GM19452 (cell line): ENCODE measurements around the gene TPGS1.
A peak's percentile ranks its signal among the peaks of the same experiment; 100 is the strongest.

Experiments used
- ATAC-seq: cut with Tn5 transposase; IDR thresholded peaks from one replicate; pipeline ENCODE4 v1.9.1; 2021; ENCODE audit not compliant: unreplicated experiment

The TPGS1 gene

DNA sequence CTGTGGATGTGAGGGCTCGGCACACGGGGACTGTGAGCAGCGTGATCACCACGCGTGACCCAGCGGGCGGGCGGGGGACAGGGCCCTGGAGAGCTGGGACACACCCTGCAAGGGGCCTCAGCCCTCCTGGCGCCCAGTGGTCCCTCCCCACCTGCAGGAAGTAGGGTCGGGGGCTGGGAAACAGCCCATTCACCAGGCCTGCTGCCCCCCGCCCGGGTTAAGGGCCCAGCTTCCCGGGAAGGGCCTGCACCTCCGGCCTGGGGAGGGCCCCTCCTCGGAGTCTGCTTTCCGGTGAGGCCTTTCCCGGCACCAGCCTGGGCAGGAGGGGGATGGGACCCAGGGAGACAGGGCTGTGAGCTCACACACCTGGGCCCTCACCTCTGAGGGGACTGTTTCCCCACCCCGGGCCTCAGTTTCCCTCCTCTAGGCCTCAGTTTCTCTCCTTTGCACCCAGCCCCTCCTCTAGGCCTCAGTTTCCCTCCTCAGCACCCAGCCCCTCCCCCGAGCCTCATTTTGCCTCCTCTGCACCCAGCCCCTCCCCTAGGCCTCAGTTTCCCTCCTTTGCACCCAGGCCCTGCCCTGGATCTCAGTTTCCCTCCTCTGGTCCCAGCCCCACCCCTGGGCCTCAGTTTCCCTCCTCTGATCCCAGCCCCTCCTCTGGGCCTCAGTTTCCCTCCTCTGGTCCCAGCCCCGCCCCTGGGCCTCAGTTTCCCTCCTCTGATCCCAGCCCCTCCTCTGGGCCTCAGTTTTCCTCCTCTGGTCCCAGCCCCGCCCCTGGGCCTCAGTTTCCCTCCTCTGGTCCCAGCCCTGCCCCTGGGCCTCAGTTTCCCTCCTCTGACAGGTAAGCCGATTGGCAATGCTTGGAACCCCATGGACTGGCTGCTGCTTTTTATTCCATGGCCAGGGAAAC lies 12.9 kb upstream of the TPGS1 start:
- no peak for ATAC-seq

DNA sequence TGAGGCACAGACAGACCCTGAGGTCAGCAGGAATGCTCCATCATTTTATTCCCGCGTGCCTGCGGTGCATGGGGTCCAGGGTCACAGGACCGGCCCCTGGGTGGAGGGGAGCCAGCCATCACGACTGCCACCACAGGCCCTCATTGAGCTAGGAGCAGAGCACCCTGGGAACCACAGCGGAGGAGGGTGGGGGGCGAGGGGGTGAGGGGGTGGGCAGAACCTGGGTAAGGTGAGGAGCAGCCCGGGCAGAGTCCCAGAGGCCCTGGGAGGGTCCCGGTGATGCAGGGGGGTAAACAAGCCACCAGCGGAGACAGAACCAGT lies 12.3 kb upstream of the TPGS1 start:
- ATAC-seq, result no peak

DNA sequence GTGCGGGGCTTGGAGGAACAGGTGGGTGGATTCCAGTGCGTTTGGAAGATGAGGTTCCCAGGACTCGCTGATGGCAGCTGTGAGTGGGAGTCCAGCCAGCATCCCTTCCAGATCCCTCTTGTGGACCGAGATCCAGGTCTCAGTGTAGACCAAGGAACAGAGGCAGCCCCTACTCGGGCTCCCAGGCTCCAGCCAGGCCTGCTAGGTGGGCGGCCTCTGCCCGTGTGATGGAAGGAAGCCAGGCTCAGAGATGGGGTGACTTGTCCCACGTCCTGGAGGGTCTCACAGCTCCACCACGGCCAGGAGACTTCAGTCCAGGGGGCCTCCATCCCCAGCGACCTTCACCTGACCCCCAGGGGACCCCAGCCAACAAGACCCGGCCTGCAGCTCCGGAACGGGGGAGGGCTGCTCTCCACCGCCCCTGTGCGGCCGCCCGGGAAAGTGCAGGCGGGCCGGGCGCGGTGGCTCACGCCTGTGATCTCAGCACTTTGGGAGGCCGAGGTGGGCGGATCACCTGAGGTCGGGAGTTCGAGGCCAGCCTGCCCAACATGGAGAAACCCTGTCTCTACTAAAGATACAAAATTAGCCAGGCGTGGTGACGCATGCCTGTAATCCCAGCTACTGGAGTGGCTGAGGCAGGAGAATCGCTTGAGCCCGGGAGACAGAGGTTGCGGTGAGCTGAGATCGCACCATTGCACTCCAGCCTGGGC lies 11.7 kb upstream of the TPGS1 start:
- ATAC-seq, result no peak

DNA sequence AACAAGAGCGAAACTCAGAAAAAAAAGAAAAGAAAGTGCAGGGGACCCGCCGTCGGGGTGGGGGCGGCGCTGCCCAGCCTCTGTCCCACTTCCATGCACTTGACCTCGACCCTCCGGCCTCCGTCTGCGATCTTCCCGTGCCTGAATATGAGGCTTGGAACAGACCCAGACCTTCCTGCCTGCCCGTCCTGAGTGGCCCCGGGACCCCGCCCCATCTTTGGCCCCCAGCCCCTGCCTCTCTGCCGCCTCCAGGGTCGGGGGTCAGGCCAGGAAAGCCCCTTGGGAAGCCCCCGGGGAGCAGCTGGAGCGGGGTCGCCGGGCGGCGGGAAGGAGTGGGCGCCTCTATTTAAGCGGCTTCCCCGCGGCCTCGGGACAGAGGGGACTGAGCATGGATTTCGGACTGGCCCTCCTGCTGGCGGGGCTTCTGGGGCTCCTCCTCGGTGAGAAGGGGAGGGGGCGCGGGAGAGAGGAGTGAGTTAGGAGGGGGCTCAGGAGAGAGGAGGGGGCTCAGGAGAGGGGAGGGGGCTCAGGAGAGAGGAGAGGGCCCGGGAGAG lies 11.1 kb upstream of the TPGS1 start, which contains the start of gene MADCAM1:
MADCAM1 (plus strand) TSS at position 375 of the 554 bp plus-strand sequence; CDS start at position 389, 14 bp downstream.
- ATAC-seq, result no peak

DNA sequence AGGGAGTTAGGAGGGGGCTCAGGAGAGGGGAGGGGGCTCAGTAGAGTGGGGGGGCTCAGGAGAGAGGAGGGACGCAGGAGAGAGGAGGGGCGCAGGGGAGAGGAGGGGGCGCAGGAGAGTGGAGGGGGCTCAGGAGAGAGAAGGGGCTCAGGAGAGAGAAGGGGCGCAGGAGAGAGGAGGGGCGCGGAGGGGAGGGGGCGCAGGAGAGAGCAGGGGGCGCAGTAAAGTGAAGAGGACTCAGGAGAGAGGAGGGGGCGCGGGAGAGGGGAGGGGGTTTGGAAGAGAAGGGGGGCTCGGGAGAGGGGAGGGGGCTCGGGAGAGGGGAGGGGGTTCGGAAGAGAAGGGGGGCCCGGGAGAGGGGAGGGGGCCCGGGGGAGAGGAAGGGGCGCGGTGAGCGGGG lies 10.3 kb upstream of the TPGS1 start:
- no peak for ATAC-seq

DNA sequence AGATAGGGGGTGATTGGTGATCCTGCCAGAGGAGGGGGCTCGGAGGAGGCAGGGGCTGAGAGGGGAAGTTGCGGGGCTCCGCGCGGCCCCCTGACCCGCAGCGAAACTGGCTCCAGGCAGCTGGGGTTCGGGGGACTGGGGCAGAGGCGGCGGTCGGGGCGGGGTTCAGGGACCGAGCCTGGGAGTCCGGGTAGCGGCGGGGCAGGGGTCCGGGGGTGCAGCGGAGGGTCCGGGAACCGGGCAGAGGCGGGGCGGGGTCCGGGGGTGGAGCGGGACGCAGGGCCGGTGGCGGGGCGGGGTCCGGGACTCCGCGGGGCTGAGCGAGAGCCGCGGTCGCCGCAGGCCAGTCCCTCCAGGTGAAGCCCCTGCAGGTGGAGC lies 9.8 kb upstream of the TPGS1 start:
- ATAC-seq, result no peak

DNA sequence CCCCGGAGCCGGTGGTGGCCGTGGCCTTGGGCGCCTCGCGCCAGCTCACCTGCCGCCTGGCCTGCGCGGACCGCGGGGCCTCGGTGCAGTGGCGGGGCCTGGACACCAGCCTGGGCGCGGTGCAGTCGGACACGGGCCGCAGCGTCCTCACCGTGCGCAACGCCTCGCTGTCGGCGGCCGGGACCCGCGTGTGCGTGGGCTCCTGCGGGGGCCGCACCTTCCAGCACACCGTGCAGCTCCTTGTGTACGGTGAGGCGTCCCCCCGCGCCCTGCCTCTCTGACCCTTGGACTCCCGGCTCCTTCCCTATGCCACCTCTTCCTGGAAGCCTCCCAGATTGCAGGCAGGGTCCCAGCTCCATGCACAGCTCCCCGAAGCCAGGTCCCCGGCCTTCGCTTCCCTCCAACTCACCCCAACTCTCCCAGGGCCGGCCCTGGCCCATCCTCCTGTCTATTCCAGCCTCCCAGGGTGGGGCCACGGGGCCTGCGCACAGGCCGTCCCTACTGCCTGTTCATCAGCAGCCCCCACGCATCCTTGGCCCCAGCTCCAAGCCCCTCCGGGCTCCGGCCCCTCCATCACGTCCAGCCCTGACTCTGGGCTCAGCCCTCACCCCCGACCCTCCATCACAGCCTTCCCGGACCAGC lies 9.3 kb upstream of the TPGS1 start:
- ATAC-seq, result no peak

DNA sequence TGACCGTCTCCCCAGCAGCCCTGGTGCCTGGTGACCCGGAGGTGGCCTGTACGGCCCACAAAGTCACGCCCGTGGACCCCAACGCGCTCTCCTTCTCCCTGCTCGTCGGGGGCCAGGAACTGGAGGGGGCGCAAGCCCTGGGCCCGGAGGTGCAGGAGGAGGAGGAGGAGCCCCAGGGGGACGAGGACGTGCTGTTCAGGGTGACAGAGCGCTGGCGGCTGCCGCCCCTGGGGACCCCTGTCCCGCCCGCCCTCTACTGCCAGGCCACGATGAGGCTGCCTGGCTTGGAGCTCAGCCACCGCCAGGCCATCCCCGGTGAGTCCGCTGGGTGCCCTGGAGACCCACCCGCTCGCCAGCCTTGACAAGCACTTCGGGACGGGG lies 8.8 kb upstream of the TPGS1 start:
- ATAC-seq, result no peak

DNA sequence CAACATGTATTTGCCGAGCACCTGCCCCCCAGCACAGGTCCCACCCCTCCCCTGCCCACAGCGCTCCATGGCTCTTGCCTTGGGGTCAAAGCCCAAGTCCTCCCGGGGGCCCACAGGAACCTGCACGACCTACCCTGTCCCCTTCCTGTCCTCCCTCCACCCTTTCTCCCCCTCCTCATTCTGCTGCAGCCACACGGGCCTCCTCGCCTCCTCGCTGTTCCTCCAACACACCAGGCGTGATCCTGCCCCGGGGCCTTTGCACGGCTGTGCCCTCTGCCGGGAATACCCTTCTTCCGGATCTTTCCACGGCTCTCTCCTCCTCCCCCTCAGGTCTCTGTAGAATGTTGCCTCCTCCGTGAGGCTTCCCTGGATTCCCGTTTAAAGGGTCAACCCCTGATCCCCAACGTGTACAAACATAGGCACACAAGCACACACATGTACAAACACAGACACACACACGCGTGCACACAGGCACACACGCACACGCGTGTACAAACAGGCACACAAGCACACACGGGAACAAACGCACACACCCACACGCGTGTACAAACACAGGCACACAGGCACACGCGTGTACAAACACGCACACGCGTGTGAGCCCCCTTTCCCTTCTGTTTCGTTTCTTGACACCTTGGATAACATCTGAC lies 8.2 kb upstream of the TPGS1 start:
- no peak for ATAC-seq

DNA sequence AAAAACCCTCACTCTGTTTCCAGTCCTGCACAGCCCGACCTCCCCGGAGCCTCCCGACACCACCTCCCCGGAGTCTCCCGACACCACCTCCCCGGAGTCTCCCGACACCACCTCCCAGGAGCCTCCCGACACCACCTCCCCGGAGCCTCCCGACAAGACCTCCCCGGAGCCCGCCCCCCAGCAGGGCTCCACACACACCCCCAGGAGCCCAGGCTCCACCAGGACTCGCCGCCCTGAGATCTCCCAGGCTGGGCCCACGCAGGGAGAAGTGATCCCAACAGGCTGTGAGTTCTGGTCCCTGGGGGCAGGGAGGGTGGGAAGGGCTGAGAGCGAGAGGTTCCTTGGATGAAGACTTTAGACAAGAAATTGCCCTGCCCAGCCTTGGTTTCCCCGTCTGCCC lies 5.7 kb upstream of the TPGS1 start:
- ATAC-seq, result no peak

DNA sequence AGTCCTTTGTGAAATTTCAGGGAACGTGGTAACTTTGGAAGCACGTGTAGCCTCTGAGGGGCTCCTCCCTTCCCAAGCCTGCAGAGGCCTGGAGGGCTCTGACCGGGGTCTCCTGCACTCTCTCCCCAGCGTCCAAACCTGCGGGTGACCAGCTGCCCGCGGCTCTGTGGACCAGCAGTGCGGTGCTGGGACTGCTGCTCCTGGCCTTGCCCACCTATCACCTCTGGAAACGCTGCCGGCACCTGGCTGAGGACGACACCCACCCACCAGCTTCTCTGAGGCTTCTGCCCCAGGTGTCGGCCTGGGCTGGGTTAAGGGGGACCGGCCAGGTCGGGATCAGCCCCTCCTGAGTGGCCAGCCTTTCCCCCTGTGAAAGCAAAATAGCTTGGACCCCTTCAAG lies 2.7 kb upstream of the TPGS1 start:
- ATAC-seq, result no peak

DNA sequence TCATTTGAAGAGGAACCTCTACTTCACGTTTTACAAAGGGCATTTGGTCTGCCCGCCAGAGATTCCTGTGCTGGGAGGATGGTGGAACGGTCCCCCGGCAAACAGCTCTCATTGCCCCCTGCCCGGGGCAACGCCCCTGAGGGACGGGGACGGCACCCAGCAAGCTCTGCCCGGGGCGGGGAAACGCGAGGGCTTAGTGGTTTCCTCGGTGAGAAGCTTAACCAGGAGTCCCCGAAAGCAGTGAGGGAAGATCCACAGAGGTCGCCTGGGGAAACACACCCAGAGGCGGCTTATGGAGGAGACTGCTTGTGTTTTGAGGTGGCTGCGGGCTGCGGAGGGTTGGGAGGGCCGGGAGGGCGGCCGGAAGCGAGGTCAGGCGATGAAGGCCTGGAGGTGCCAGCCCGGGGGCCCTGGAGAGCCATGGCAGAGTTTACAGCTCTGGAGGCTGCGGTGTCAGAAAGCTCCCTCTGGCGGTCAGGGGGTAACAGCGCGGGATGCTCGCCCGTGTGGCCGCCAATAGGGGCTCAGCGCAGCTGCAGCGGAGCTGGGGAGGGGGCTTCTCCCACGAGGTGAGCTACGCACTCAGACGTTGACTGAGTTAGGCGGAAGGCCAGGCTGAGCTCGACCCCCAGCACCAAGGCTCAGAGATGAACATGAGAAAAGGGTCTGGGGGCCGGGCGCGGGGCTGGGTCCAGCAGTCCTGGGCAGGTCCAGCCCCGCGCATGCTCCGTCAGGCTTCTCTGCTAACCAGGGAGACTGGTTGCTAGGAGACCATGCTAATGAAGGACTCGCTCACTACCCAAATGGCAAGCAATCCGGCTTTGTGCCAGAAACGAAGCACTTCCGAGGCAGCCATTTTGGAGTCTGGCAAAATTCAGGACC lies 652 bp upstream of the TPGS1 start:
- peak; percentile 64 for ATAC-seq

DNA sequence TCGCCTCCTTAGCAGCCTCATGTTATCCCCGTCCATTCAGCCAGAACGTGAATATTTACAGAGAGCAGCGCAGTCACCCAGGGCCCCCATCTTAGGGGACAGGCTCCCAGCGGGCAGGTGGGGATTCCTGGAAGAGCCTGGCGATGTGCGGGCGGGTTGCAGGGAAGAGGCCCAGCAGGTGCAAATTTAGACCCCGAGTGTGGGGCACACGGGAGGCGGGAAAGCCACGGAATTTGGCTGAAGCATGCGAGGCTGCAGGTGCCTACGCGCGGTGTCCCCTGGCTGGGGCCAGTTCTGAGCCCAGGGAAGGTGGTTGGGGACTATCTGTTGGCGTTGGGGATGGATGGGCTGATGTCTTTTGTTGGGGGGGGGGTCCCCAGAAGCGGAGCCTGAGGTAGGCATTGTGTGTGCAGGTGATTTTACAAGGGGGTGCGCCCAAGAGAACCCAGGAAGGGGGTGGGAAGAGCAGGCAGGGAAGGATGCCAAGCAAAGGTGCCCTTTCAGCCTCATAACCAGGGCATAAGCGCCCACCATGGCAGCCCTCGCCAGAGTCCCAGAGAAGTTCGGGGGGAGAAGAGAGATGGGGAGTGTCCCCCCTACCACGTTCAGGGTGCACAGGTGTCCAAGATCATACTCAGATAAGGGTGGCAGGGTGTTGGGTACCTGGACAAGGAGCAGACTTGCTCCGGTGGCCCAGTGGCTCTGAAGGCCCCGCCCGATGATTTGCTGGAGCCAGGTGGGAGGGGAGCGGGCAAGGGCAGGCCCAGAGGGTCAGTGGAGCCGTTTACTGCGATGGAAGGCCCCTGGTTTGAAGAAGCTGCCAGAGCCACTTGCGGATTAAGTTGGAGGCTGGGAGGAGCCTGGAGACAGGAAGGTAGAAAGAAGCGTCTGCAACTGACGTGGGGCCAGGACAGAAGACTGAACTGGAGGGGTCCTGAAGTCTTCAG lies 1.2 kb downstream of the TPGS1 start:
- ATAC-seq, result no peak

DNA sequence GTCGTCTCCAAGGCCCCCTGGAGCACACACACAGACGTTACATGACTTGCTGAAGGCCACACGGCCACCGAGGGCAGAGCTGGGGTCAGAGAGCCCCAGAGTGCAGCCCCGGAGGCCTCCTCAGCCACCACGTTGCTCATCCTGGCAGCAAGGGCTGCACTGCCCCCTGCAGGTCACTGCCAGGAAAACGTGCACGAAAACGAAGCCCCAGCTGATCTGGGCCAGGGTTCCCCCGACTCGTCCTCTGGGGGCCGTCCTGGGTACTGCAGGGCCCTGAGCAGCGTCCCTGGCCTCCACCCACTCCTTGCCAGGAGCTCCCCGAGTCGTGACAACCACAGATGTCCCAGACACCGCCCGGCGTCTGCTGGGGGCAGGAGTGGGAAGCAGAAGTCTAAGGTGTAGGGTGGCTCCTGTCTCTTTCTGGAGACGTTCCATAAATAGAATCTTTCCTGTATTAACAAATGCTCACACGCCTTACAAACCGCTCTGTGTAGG lies 3.4 kb downstream of the TPGS1 start:
- ATAC-seq, result peak; percentile 25

DNA sequence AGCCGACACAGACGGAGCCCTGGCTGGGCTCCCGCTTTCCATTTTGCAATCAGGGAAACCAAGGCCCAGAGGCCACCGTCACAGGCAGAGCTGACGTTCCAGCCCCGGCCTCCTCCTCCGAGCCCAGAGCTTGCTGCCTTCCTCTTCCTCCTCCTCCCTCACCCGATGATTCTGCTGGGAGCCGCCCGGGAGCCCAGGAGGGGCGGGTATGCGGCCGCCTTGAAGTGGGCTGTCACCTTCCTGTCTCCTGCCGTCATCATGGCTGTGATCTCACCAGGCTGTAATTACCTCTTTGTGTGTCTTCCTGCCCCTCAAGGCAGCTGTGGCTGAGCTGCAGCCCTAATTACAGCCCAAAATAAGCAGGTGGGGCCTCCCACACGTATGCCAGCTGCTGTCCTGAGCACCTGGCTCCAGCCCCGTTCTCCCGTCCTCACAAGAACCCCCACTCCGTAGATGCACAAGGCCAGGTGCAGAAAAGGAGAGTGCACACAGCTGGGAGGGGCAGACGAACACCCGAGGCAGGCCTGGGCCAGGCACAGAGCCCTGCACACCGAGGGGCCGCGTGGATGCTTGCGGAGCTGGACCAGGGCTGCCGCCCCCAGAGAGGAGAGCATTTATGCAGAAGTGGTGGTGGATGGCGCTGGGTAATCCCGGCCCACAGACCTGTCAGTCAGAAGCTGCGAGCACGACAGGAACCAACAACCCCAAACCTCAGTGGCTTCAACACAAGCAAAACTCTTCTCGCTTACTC lies 4.0 kb downstream of the TPGS1 start:
- no peak for ATAC-seq

DNA sequence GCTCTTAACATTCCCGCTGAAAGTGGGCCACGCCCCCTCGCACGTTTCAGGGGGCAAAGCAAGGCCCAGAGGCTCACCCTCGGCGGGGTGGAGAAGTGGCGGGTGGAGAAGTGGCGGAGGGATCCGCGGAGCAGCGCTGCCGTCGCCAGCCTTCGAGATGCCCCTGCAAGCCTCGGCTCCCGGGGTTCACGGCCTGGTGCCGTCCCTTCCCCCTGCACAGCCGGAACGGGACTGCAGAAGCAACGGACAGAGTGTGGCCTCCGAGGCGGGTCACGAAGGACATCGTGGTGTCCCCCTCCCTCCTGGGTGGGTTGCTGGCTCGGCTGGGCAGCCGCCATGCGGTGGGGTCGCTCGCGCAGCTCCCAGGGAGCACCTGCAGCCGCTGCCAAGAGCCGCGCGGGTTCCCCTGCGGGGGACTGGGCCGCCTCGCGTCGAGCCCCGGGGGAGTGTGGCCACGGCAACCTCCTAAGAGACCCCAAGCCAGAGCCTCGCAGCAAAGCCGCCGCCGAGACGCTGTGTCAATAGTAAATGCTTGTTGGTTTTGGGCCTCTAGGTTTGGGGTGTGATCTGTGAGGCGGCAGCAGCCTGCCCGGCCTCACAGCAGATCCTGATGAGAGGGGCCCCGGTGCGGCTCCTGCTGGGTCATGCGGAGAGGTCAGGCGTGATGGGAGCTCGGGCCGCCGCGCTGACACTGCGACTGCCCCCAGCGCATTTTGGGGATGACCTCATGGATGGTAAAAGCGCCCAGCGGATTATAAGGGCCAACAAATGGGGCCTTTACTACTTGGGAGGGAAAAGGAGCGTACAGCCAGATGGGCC lies 5.5 kb downstream of the TPGS1 start:
- no peak for ATAC-seq

DNA sequence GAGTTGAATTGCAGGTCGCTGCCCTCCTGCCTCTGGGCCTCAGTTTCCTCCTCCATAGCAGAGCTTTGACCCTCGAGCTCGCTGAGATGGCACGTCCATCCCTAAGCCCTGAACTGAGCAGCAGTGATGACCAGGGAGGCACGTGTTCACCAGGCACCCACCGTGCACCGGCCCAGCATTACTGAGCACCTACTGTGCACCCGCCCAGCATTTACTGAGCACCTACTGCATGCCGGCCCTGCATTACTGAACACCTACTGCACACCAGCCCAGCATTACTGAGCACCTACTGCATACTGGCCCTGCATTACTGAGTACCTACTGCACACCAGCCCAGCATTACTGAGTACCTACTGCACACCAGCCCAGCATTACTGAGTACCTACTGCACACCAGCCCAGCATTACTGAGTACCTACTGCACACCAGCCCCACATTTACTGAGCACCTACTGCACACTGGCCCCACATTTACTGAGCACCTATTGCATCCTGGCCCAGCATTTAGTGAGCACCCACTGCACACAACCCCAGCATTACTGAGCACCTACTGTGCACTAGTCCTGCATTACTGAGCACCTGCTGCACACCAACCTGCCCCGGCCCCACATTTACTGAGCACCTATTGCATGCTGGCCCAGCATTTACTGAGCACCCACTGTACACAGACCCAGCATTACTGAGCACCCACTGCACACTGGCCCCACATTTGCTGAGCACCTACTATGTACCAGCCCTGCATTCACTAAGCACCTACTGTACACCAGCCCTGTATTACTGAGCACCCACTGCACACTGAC lies 6.3 kb downstream of the TPGS1 start:
- ATAC-seq, result no peak
